Right atrium auricular region (tissue), 2 donors: ENCODE results near the gene PRELP. TPM values are rescaled to one million over a fixed set of nuclear protein-coding genes. Genes with fewer than 3 reads are reported as not detected.
A peak's percentile ranks its signal among the peaks of the same experiment; 100 is the strongest.

Experiments used
- DNase-seq: peaks from one replicate; pipeline ENCODE4 v3.0.0-alpha.2; 2019; ENCODE audit warnings: low spot score
- H3K27ac ChIP-seq, 2 donors: fragments of 200-600 bp; sonication (generic); 1 replicate in 1 of 2; 2 replicates in 1 of 2; pipeline ENCODE4 v1.5.1; 2016 to 2019
- H3K27me3 ChIP-seq, 2 donors: fragments of 200-600 bp; sonication (generic); one replicate each; pipeline versions ENCODE4 v1.5.1 to v1.6.0; 2017 to 2019
- H3K36me3 ChIP-seq: fragments of 200-600 bp; sonication (generic); one replicate; pipeline ENCODE4 v1.5.1; 2016
- H3K4me1 ChIP-seq, 2 donors: fragments of 200-600 bp; sonication (generic); one replicate each; pipeline versions ENCODE4 v1.5.1 to v1.6.0; 2017 to 2019
- H3K4me3 ChIP-seq, 2 donors: fragments of 200-600 bp; sonication (generic); 1 replicate in 1 of 2; 2 replicates in 1 of 2; pipeline ENCODE4 v1.5.1; 2017 to 2019; ENCODE audit warnings: mild to moderate bottlenecking in 1 of 2, moderate library complexity in 1 of 2
- H3K9me3 ChIP-seq, 2 donors: fragments of 200-600 bp; sonication (generic); one replicate each; pipeline ENCODE4 v1.5.1; 2019
- total RNA-seq, 2 donors: library from RNA; depleted of rRNA; stranded (reverse); fragments of >200 nt; gene quantifications; one replicate each; pipeline ENCODE4 v1.1.0, GENCODE V29; 2016
- TF ChIP-seq, protein P1 (sequence below), 2 donors: fragments of 200-600 bp; sonication (generic); IDR thresholded peaks; one replicate each; pipeline ENCODE4 v1.5.1; 2019; ENCODE audit warnings: antibody characterized with exemption in 2 of 2

Gene PRELP
- total RNA-seq, 2 donors from 2014 or later, result 54.5 to 243 TPM

DNA sequence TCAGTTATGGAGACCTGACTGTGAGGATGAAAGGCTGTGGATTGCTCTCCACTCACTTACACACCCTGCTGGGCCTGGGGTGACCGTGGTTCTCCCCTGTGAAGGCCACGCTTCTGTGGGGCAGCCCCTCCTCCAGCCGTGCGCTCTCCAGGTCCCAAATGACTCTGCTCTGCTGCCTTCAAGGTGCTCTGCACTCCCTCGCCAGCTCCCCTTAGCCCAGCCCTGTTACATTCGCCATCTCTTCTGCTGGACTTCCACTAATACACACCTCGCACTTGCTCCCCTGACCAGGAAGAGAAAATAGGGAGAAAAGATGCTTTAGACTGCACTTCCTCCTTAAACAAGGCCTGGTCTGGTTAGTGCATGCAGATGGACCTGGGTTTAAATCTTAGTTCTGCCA is 42.9 kb downstream of the PRELP start:
- Histone ChIP-seq H3K27me3 (no peaks in the 10 kb centered on the region), H3K36me3 (no peaks in the 10 kb centered on the region), H3K4me3 (no peak overlapping the region), H3K4me1 (peaks cover 0 to 37% of the 10 kb centered on the region in 2 donors), H3K9me3 (no peaks in the 10 kb centered on the region), H3K27ac (no peak overlapping the region)
- TF ChIP-seq, protein P1, sequence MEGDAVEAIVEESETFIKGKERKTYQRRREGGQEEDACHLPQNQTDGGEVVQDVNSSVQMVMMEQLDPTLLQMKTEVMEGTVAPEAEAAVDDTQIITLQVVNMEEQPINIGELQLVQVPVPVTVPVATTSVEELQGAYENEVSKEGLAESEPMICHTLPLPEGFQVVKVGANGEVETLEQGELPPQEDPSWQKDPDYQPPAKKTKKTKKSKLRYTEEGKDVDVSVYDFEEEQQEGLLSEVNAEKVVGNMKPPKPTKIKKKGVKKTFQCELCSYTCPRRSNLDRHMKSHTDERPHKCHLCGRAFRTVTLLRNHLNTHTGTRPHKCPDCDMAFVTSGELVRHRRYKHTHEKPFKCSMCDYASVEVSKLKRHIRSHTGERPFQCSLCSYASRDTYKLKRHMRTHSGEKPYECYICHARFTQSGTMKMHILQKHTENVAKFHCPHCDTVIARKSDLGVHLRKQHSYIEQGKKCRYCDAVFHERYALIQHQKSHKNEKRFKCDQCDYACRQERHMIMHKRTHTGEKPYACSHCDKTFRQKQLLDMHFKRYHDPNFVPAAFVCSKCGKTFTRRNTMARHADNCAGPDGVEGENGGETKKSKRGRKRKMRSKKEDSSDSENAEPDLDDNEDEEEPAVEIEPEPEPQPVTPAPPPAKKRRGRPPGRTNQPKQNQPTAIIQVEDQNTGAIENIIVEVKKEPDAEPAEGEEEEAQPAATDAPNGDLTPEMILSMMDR (IDR thresholded peaks at IDR 0.05), result no peak
- DNase-seq, result no peak

DNA sequence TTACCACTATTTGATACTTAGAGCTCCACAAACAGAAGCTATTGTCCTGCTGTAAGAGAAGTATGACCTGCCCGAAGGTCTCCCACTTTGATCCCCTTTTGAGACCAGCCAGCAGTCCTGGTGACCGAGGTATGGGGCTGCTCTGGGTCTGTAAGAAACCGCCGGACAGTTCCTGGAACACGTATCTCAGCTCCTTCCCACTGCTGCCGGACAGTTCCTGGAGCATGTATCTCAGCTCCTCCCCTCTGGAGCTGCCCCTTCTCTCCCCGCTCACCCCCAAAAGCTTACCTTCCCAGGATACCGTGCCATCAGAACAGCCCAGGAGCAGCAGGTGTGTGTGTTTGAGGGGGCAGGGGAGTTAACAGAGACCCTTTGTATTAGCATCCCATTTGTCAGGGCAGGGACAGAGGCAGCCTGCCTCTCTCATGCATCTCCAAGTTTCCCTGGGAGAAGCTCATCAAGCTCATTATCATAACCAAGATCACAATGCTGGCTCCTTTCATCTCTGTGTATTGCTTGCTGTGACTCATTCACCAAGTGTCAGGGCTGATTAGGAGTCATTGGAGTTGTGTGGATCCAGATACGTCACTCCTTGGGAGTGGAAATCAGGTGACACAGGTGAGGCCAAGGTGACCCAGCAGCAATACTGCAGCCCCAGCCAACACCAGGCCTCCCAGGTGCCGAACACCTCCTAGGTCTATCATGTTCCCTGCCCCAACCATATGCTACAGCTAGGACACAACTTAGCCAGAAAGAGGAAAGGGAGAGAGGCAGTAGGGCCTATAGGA is 43.6 kb downstream of the PRELP start:
- no peak for DNase-seq
- no peaks in the 10 kb centered on the region for H3K36me3 ChIP-seq
- H3K27me3 ChIP-seq, result no peaks in the 10 kb centered on the region
- H3K27ac ChIP-seq, result no peak overlapping the region
- no peak overlapping the region for H3K4me3 ChIP-seq
- no peaks in the 10 kb centered on the region for H3K9me3 ChIP-seq
- TF ChIP-seq, protein P1 (IDR thresholded peaks at IDR 0.05), result no peak
- peaks cover 0 to 37% of the 10 kb centered on the region in 2 donors for H3K4me1 ChIP-seq

DNA sequence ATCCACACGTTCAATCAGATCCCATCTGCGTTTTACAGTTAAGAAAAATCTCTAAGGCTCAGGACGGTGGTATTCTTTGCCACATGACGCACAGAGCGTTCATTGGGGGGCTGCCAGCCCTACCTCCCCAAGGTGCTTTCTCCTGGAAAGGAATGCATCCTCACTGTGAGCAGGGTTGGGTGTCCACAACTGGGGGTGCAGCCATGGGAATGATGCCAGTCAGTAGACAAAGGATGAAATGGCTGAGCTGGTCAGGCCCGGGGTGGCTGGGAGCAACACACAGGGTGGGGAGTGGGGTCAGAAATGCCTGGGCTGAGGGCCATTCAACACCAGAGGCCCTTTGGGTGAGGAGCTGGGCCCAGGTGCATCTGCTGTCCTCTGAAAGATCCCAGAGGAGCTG is 44.3 kb downstream of the PRELP start:
- Histone ChIP-seq H3K27ac (no peak overlapping the region), H3K4me3 (no peak overlapping the region), H3K4me1 (peaks cover 0 to 40% of the 10 kb centered on the region in 2 donors), H3K27me3 (no peaks in the 10 kb centered on the region), H3K36me3 (no peaks in the 10 kb centered on the region), H3K9me3 (no peaks in the 10 kb centered on the region)
- TF ChIP-seq, protein P1 (IDR thresholded peaks at IDR 0.05), result no peak
- DNase-seq, result no peak

DNA sequence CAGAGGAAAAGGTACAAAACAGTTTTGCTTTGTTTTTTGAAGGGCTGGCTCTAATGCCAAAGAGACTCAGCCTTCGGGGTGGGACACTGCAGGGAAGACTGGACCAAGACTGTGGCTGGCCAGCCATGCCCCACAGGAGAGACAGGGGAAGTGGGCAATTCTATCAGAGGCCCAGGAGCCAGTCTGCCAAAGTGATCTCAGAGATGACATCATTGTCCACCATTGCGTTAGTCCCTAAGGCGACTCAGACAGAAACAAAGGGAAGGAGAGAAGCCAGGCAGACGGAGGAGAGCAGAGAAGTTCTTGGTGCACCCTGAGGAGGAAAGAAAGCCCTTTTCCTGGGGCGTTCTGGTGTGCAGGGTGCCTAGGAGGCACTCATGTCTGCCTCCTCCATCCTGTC is 44.7 kb downstream of the PRELP start:
- DNase-seq, result no peak
- H3K27ac ChIP-seq, result no peak overlapping the region
- peaks cover 0 to 44% of the 10 kb centered on the region in 2 donors for H3K4me1 ChIP-seq

DNA sequence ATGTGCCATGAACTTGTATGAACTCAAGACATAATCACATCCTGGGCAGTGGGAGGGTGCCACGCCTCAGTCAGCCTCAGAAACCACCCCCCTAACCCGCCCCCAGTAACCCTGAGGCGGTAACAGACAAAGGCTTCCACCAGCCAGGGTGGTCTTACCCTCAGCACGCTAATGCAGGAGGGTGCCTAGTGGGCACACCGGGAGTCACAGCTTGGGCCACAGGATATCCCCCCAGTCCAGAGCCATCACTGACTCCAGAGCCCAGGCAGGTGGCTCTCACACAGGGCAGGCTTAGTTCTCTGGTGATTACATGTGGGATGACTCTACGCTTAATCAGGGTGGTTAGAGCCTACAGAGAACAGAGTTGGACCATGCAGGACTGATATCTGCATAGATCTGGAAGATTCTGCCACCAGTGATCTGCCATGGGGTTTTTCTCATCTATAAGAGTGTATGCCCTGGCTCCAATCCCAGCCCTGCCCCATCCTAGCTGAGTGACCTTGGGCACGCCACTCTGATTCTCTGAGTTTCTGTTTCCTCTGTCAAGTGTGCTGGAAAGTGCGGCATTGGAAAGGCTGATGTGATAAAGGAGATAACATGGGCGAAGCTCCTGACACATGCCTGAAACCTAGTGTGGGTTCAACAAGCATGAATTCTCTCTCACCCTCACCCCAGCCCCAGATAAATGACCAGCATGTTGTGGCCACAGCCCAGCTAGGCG is 45.6 kb downstream of the PRELP start:
- Histone ChIP-seq H3K27ac (peak overlapping the region; percentile 17 to 46), H3K4me1 (peaks cover 0 to 50% of the 10 kb centered on the region in 2 donors)
- TF ChIP-seq, protein P1 (IDR thresholded peaks at IDR 0.05), result no peak

More for the DNA sequence above, 44.7 kb downstream of the PRELP start:
- Histone ChIP-seq H3K36me3 (no peaks in the 10 kb centered on the region), H3K27me3 (no peaks in the 10 kb centered on the region), H3K9me3 (no peaks in the 10 kb centered on the region), H3K4me3 (no peak overlapping the region)
- TF ChIP-seq, protein P1 (IDR thresholded peaks at IDR 0.05), result no peak

More for the DNA sequence above, 45.6 kb downstream of the PRELP start:
- H3K9me3 ChIP-seq, result no peaks in the 10 kb centered on the region
- DNase-seq, result no peak
- no peaks in the 10 kb centered on the region for H3K27me3 ChIP-seq
- H3K36me3 ChIP-seq, result no peaks in the 10 kb centered on the region
- no peak overlapping the region for H3K4me3 ChIP-seq
